Neuronal stem cell (in vitro differentiated cells): ENCODE data around the gene MON2.

Source experiments
- DNase-seq: peaks from one replicate; pipeline ENCODE4 v3.0.0-alpha.2; 2013; ENCODE audit warnings: low spot score
- H2AFZ ChIP-seq: one replicate; pipeline ENCODE4 v1.6.1; 2013; ENCODE audit warnings: mild to moderate bottlenecking, low read length, inconsistent platforms
- H2AK5ac ChIP-seq: 2 replicates; pipeline ENCODE4 v1.6.1; 2013; ENCODE audit warnings: low read depth, mild to moderate bottlenecking, inconsistent platforms, low read length, moderate library complexity, mixed read lengths
- H2BK120ac ChIP-seq: 2 replicates; pipeline ENCODE4 v1.6.1; 2013; ENCODE audit warnings: low read depth, mild to moderate bottlenecking, inconsistent platforms, low read length, moderate library complexity, mixed read lengths
- H2BK12ac ChIP-seq: one replicate; pipeline ENCODE4 v1.6.1; 2013; ENCODE audit warnings: low read length, inconsistent platforms
- H2BK15ac ChIP-seq: 2 replicates; pipeline ENCODE4 v1.6.1; 2013; ENCODE audit warnings: mild to moderate bottlenecking, low read length, inconsistent platforms, mixed read lengths
- H2BK5ac ChIP-seq: one replicate; pipeline ENCODE4 v1.6.1; 2013; ENCODE audit warnings: inconsistent platforms, mild to moderate bottlenecking, low read length, moderate library complexity
- H3K14ac ChIP-seq: one replicate; pipeline ENCODE4 v1.6.1; 2013; ENCODE audit warnings: low read length, inconsistent platforms
- H3K18ac ChIP-seq: 2 replicates; pipeline ENCODE4 v1.6.1; 2013; ENCODE audit warnings: low read length, inconsistent platforms
- H3K23ac ChIP-seq: 2 replicates; pipeline ENCODE4 v1.6.1; 2013; ENCODE audit warnings: low read depth, mild to moderate bottlenecking, mixed read lengths, low read length, inconsistent platforms; ENCODE audit not compliant: poor library complexity
- H3K27ac ChIP-seq: replicated peaks from 3 replicates; pipeline ENCODE4 v1.5.1; 2013; ENCODE audit warnings: low read length, inconsistent platforms
- H3K27me3 ChIP-seq, 3 experiments: 2 replicates each; pipeline ENCODE4 v1.6.1; 2013; ENCODE audit warnings: low read length in 3 of 3, mild to moderate bottlenecking in 2 of 3, inconsistent platforms in 1 of 3, low read depth in 1 of 3, mixed read lengths in 1 of 3, moderate library complexity in 1 of 3; ENCODE audit not compliant: control insufficient read depth in 3 of 3, insufficient read depth in 3 of 3
- H3K36me3 ChIP-seq, 2 donors: replicated peaks in 1 of 2; 2 replicates each; pipeline ENCODE4 v1.6.1; 2013; ENCODE audit warnings: low read length in 2 of 2; ENCODE audit not compliant: control insufficient read depth in 2 of 2, insufficient read depth in 2 of 2
- H3K4ac ChIP-seq: 2 replicates; pipeline ENCODE4 v1.6.1; 2013; ENCODE audit warnings: inconsistent platforms, mild to moderate bottlenecking, low read length, moderate library complexity
- H3K4me1 ChIP-seq, 2 donors: 1 replicate in 1 of 2; 2 replicates in 1 of 2; pipeline ENCODE4 v1.6.1; 2013; ENCODE audit warnings: low read length in 2 of 2, low read depth in 1 of 2; ENCODE audit not compliant: control insufficient read depth in 2 of 2, insufficient read depth in 1 of 2
- H3K4me2 ChIP-seq: one replicate; pipeline ENCODE4 v1.6.1; 2013; ENCODE audit warnings: mild to moderate bottlenecking, low read length, inconsistent platforms; ENCODE audit not compliant: insufficient read depth, poor library complexity, severe bottlenecking
- H3K4me3 ChIP-seq, 2 donors: 2 replicates each; pipeline ENCODE4 v1.5.1; 2013; ENCODE audit warnings: low read length in 2 of 2, mild to moderate bottlenecking in 2 of 2, inconsistent platforms in 1 of 2, moderate library complexity in 1 of 2
- H3K79me1 ChIP-seq: one replicate; pipeline ENCODE4 v1.6.1; 2013; ENCODE audit warnings: low read depth, mild to moderate bottlenecking, inconsistent platforms, low read length, moderate library complexity
- H3K9ac ChIP-seq: one replicate; pipeline ENCODE4 v1.6.1; 2013; ENCODE audit warnings: mild to moderate bottlenecking, low read depth, low read length, inconsistent platforms; ENCODE audit not compliant: poor library complexity
- H3K9me3 ChIP-seq, 2 donors: replicated peaks in 1 of 2; 2 replicates each; pipeline versions ENCODE3 to v1.6.1; 2013; ENCODE audit warnings: low read length in 2 of 2, mild to moderate bottlenecking in 2 of 2, inconsistent platforms in 1 of 2, low read depth in 1 of 2, mixed read lengths in 1 of 2, moderate library complexity in 1 of 2; ENCODE audit not compliant: control insufficient read depth in 2 of 2, insufficient read depth in 1 of 2
- H4K8ac ChIP-seq: one replicate; pipeline ENCODE4 v1.6.1; 2013; ENCODE audit warnings: low read depth, mild to moderate bottlenecking, inconsistent platforms, low read length, moderate library complexity
- H4K91ac ChIP-seq: one replicate; pipeline ENCODE4 v1.6.1; 2013; ENCODE audit warnings: low read length, low read depth, mild to moderate bottlenecking, inconsistent platforms; ENCODE audit not compliant: poor library complexity
- WGBS, 2 donors: extraction: QIAGEN DNeasy Blood & Tissue Kit; methylation state at CpG; one replicate each; pipeline ENCODE4 v1.1.7; 2013; ENCODE audit warnings: missing lambda C conversion rate in 2 of 2, mixed read lengths in 1 of 2; ENCODE audit not compliant: insufficient read length in 2 of 2, insufficient replicate concordance in 1 of 2; ENCODE audit errors: extremely low coverage in 2 of 2; 5-methylcytosine and 5-hydroxymethylcytosine counted together

Gene MON2

GRCh38 chr12:62602255-62603060 lies 135.8 kb downstream of the MON2 start:
- H4K8ac ChIP-seq: no peak overlapping the region
- peaks cover 0 to 3% of the 10 kb centered on the region in 2 donors for H3K9me3 ChIP-seq
- H3K14ac ChIP-seq: peak overlapping the region; percentile 75
- H2AFZ ChIP-seq: peak overlapping the region; percentile 94
- peak overlapping the region; percentile 100 for H3K23ac ChIP-seq
- H3K36me3 ChIP-seq: peaks cover 0 to 27% of the 10 kb centered on the region in 2 donors
- peak overlapping the region; percentile 89 for H3K4ac ChIP-seq
- H2BK12ac ChIP-seq: no peak overlapping the region
- peak overlapping the region; percentile 63 for H2AK5ac ChIP-seq
- peak overlapping the region; percentile 98 for H3K18ac ChIP-seq
- no CpG with 5 or more reads among the region's 66 CpGs for WGBS, 2 donors
- H3K4me2 ChIP-seq: peak overlapping the region; percentile 81
- H4K91ac ChIP-seq: peak overlapping the region; percentile 89
- H2BK15ac ChIP-seq: peak overlapping the region; percentile 92
- peak; percentile 91 for DNase-seq
- peak overlapping the region; percentile 99 for H3K27ac ChIP-seq
- H2BK120ac ChIP-seq: peak overlapping the region; percentile 96
- H3K9ac ChIP-seq: peak overlapping the region; percentile 99
- H3K79me1 ChIP-seq: peaks cover 2% of the 10 kb centered on the region
- H2BK5ac ChIP-seq: peak overlapping the region; percentile 95
- H3K4me1 ChIP-seq: peaks cover 2 to 9% of the 10 kb centered on the region in 2 donors
- no peaks in the 10 kb centered on the region for H3K27me3 ChIP-seq
- H3K4me3 ChIP-seq: peak overlapping the region; percentile 86 to 98

- Histone ChIP-seq H2AFZ (peak overlapping the region; percentile 94), H4K91ac (peak overlapping the region; percentile 98), H3K4ac (peak overlapping the region; percentile 89), H3K18ac (peak overlapping the region; percentile 98), H3K36me3 (peaks cover 0 to 35% of the 10 kb centered on the region in 2 donors), H2BK15ac (peak overlapping the region; percentile 92), H3K27ac (peak overlapping the region; percentile 99), H2BK120ac (peak overlapping the region; percentile 96), H3K9me3 (peaks cover 0 to 3% of the 10 kb centered on the region in 2 donors), H3K27me3 (no peaks in the 10 kb centered on the region), H3K79me1 (peaks cover 2% of the 10 kb centered on the region), H2BK12ac (peak overlapping the region; percentile 41), H2BK5ac (peak overlapping the region; percentile 95), H2AK5ac (peak overlapping the region; percentile 63), H4K8ac (no peak overlapping the region), H3K14ac (peak overlapping the region; percentile 31), H3K4me2 (peak overlapping the region; percentile 81), H3K9ac (peak overlapping the region; percentile 99), H3K4me3 (peak overlapping the region; percentile 86 to 98), H3K23ac (peak overlapping the region; percentile 100), H3K4me1 (peaks cover 2 to 9% of the 10 kb centered on the region in 2 donors)
- peak; percentile 82 for DNase-seq
- WGBS, 2 donors: no CpG with 5 or more reads among the region's 94 CpGs
Observed at GRCh38 chr12:62603061-62603810, 136.6 kb downstream of the MON2 start.

- peaks cover 0 to 38% of the 10 kb centered on the region in 2 donors for H3K36me3 ChIP-seq
- peak overlapping the region; percentile 94 for H2AFZ ChIP-seq
- peak overlapping the region; percentile 99 for H3K9ac ChIP-seq
- H3K14ac ChIP-seq: peak overlapping the region; percentile 25
- H2BK12ac ChIP-seq: no peak overlapping the region
- H2BK5ac ChIP-seq: peak overlapping the region; percentile 95
- no peaks in the 10 kb centered on the region for H3K27me3 ChIP-seq
- H3K4me1 ChIP-seq: peaks cover 2 to 9% of the 10 kb centered on the region in 2 donors
- H4K91ac ChIP-seq: peak overlapping the region; percentile 98
- H3K4me3 ChIP-seq: peak overlapping the region; percentile 86 to 98
- no peak for DNase-seq
- H3K9me3 ChIP-seq: peaks cover 0 to 3% of the 10 kb centered on the region in 2 donors
- H2BK15ac ChIP-seq: no peak overlapping the region
- peaks cover 2% of the 10 kb centered on the region for H3K79me1 ChIP-seq
- no peak overlapping the region for H2BK120ac ChIP-seq
- peak overlapping the region; percentile 100 for H3K23ac ChIP-seq
- H3K18ac ChIP-seq: peak overlapping the region; percentile 98
- peak overlapping the region; percentile 99 for H3K27ac ChIP-seq
- H2AK5ac ChIP-seq: peak overlapping the region; percentile 15
- H3K4ac ChIP-seq: no peak overlapping the region
- peak overlapping the region; percentile 52 for H3K4me2 ChIP-seq
- no peak overlapping the region for H4K8ac ChIP-seq
- no CpG with 5 or more reads among the region's 14 CpGs for WGBS, 2 donors
Observed at GRCh38 chr12:62603811-62604098, 137.1 kb downstream of the MON2 start.

- Histone ChIP-seq H2AK5ac (no peak overlapping the region), H3K4me1 (peaks cover 2 to 9% of the 10 kb centered on the region in 2 donors), H3K4me3 (peak overlapping the region; percentile 77 to 86), H3K9ac (no peak overlapping the region), H2BK5ac (no peak overlapping the region), H3K4ac (no peak overlapping the region), H3K27me3 (no peaks in the 10 kb centered on the region), H3K4me2 (peak overlapping the region; percentile 30), H3K36me3 (peaks cover 0 to 44% of the 10 kb centered on the region in 2 donors), H4K91ac (no peak overlapping the region), H2BK12ac (no peak overlapping the region), H2AFZ (no peak overlapping the region), H3K18ac (no peak overlapping the region), H4K8ac (no peak overlapping the region), H3K9me3 (peaks cover 0 to 3% of the 10 kb centered on the region in 2 donors), H3K27ac (no peak overlapping the region), H2BK15ac (no peak overlapping the region), H3K79me1 (peaks cover 2% of the 10 kb centered on the region), H3K23ac (no peak overlapping the region), H2BK120ac (no peak overlapping the region), H3K14ac (no peak overlapping the region)
- no CpG with 5 or more reads among the region's 1 CpG for WGBS, 2 donors
- no peak for DNase-seq
Observed at GRCh38 chr12:62604373-62604772, 137.7 kb downstream of the MON2 start.
